Upper lobe of left lung (tissue), 6 donors: Measurements from ENCODE around the gene SPPL3. TPM values are rescaled to one million over a fixed set of nuclear protein-coding genes. Genes with fewer than 3 reads are reported as not detected.

ENCODE experiments used
- ATAC-seq, 2 donors: fragments of 200-7000 bp; cut with Tn5 transposase; one replicate each; pipeline ENCODE4 v1.9.1; 2022; ENCODE audit warnings: mild to moderate bottlenecking in 2 of 2, moderate library complexity in 2 of 2; ENCODE audit not compliant: low FRiP score in 2 of 2
- DNase-seq, 2 donors: peaks; one replicate each; pipeline ENCODE4 v3.0.0-alpha.2; 2019 to 2020
- H3K27ac ChIP-seq, 4 donors: fragments of 200-600 bp; sonication (generic); one replicate each; pipeline ENCODE4 v1.5.1; 2016 to 2019
- H3K27me3 ChIP-seq, 4 donors: fragments of 200-600 bp; sonication (generic); one replicate each; pipeline ENCODE4 v1.5.1; 2017 to 2019
- H3K36me3 ChIP-seq, 4 donors: fragments of 200-600 bp; sonication (generic); one replicate each; pipeline ENCODE4 v1.5.1; 2016 to 2019
- H3K4me1 ChIP-seq, 4 donors: fragments of 200-600 bp; sonication (generic); one replicate each; pipeline ENCODE4 v1.5.1; 2018 to 2019
- H3K4me3 ChIP-seq, 4 donors: fragments of 200-600 bp; sonication (generic); one replicate each; pipeline ENCODE4 v1.5.1; 2017 to 2019; ENCODE audit warnings: mild to moderate bottlenecking in 2 of 4, moderate library complexity in 1 of 4
- H3K9me3 ChIP-seq, 4 donors: fragments of 200-600 bp; sonication (generic); one replicate each; pipeline ENCODE4 v1.5.1; 2018 to 2019
- EP300 ChIP-seq, 4 donors: sonication (generic); formaldehyde crosslinking; IDR thresholded peaks; one replicate each; pipeline ENCODE4 v1.5.1; 2017; ENCODE audit warnings: antibody characterized with exemption in 4 of 4, control low read depth in 2 of 4
- POLR2A ChIP-seq, 4 donors: fragments of 450-650 bp; IDR thresholded peaks; one replicate each; pipeline ENCODE4 v1.5.1; 2016 to 2017; ENCODE audit warnings: antibody characterized with exemption in 4 of 4, mild to moderate bottlenecking in 2 of 4
- POLR2AphosphoS5 ChIP-seq, 2 donors: sonication (generic); formaldehyde crosslinking; IDR thresholded peaks; one replicate each; pipeline ENCODE4 v1.5.1; 2017; ENCODE audit warnings: antibody characterized with exemption in 2 of 2
- WGBS, 2 donors: methylation state at CpG; one replicate each; pipeline ENCODE4 v1.1.5; 2017 to 2018; 5-methylcytosine and 5-hydroxymethylcytosine counted together
- total RNA-seq, 6 donors: library from RNA; depleted of rRNA in 4 of 6; stranded (reverse); fragments of >200 nt in 4 of 6; gene quantifications; one replicate each; pipeline versions ENCODE4 v1.1.0 to v1.2.1, GENCODE V29; 2016 to 2021
- TF ChIP-seq, protein P1 (sequence below), 6 experiments: fragments of 450-650 bp in 4 of 6; fragments of 200-600 bp in 2 of 6; sonication (generic) in 2 of 6; IDR thresholded peaks; one replicate each; pipeline ENCODE4 v1.5.1; 2016 to 2019; ENCODE audit warnings: antibody characterized with exemption in 6 of 6
- donor health status: DM: no; HTN: no; CAD: no; lungs with moderate emphysema.
- donor health status: DM: no; HTN: yes; CAD: no; lungs with severe emphysema.

Gene SPPL3
- total RNA-seq, 6 donors from 2014 or later, result 17.8 to 44.3 (median 23.2) TPM

DNA sequence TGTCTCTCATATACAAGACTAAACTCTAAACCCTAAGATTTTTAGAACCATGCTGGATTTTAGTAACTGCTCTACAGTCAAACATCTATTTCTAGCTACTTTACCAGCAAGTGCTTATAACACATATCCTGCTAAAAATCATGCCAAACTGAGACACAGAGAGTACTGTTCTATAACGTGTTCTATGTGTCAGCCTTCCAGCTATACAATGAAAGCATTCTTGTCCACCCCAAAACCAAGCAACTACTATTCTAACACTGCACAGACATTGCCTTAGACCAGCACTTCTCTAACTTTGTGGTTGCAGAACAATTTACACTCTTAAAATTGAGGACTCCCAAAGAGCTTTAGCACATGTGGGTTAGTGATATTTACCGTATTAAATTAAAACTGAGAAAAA, 85.7 kb downstream of the SPPL3 start:
- Histone ChIP-seq H3K36me3 (no peaks in the 10 kb centered on the region), H3K27me3 (no peaks in the 10 kb centered on the region), H3K9me3 (no peaks in the 10 kb centered on the region), H3K27ac (no peak overlapping the region), H3K4me1 (peaks cover 11 to 15% (median 13%) of the 10 kb centered on the region in 4 donors), H3K4me3 (no peak overlapping the region)
- TF ChIP-seq, protein P1, sequence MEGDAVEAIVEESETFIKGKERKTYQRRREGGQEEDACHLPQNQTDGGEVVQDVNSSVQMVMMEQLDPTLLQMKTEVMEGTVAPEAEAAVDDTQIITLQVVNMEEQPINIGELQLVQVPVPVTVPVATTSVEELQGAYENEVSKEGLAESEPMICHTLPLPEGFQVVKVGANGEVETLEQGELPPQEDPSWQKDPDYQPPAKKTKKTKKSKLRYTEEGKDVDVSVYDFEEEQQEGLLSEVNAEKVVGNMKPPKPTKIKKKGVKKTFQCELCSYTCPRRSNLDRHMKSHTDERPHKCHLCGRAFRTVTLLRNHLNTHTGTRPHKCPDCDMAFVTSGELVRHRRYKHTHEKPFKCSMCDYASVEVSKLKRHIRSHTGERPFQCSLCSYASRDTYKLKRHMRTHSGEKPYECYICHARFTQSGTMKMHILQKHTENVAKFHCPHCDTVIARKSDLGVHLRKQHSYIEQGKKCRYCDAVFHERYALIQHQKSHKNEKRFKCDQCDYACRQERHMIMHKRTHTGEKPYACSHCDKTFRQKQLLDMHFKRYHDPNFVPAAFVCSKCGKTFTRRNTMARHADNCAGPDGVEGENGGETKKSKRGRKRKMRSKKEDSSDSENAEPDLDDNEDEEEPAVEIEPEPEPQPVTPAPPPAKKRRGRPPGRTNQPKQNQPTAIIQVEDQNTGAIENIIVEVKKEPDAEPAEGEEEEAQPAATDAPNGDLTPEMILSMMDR (IDR thresholded peaks at IDR 0.05), result no peak
- no peak for TF ChIP-seq POLR2A (IDR thresholded peaks at IDR 0.05)
- no peak for TF ChIP-seq EP300 (IDR thresholded peaks at IDR 0.05)
- no peak for TF ChIP-seq POLR2AphosphoS5 (IDR thresholded peaks at IDR 0.05)
- 84 to 89% methylated on average over 2 of the region's 2 CpGs for WGBS, 2 donors
- DNase-seq, result no peak
- no peak for ATAC-seq

DNA sequence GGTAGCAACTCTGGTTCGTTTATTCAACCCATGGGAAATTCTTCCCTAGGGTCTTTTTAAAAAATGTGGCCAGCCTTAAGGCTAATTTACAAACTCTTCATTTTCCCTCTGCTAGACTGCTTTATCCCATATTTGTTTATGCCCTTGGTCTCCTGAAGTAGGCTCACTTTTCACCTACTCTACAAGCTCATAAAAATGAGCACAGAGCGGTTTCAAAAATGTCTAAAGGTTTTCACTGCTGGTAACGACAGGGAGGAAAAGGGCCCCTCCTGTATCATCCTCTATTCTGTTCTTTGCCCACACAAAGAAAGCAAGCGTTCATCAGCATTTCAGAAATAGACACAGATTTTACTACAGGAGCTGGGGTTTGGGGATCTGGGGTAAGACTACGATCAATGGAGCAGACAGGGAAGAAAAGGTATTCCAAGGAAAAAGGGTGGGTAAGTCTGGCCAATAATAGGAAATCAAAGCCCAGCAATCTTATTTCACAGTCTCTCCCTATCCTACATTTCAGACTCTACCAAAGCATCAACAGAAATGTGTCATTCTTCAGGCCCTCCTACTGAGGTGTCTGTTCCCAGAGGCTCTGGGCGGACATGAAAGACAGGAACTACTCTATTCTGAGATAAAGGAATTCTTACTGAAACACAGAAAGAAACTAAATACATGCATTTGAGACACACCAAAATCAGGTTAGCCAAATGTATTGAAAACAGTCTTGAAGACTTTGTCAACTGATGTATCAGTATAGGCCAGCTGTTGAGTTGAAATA, 86.4 kb downstream of the SPPL3 start:
- WGBS, 2 donors, result 84 to 88% methylated on average over 6 of the region's 6 CpGs
- no peak for ATAC-seq

GRCh38 chr12:120816363-120816762, 87.8 kb downstream of the SPPL3 start:
- no peaks in the 10 kb centered on the region for H3K27me3 ChIP-seq
- no peaks in the 10 kb centered on the region for H3K36me3 ChIP-seq
- ATAC-seq (no peak), DNase-seq (no peak)
- H3K4me1 ChIP-seq, result peaks cover 5 to 11% (median 8%) of the 10 kb centered on the region in 4 donors
- 41 to 44% methylated on average over 2 of the region's 2 CpGs for WGBS, 2 donors
- no peaks in the 10 kb centered on the region for H3K9me3 ChIP-seq
- no peak overlapping the region for H3K27ac ChIP-seq
- no peak for TF ChIP-seq POLR2AphosphoS5 (IDR thresholded peaks at IDR 0.05)
- TF ChIP-seq POLR2A (IDR thresholded peaks at IDR 0.05), result no peak
- no peak overlapping the region for H3K4me3 ChIP-seq

More for the DNA sequence above, 86.4 kb downstream of the SPPL3 start:
- TF ChIP-seq EP300 (IDR thresholded peaks at IDR 0.05), result no peak
- TF ChIP-seq POLR2A (IDR thresholded peaks at IDR 0.05), result no peak
- Histone ChIP-seq H3K4me3 (no peak overlapping the region), H3K4me1 (peaks cover 5 to 11% (median 8%) of the 10 kb centered on the region in 4 donors), H3K36me3 (no peaks in the 10 kb centered on the region), H3K27ac (no peak overlapping the region), H3K27me3 (no peaks in the 10 kb centered on the region), H3K9me3 (no peaks in the 10 kb centered on the region)
- no peak for DNase-seq

- H3K9me3 ChIP-seq, result no peaks in the 10 kb centered on the region
- no peak for TF ChIP-seq POLR2AphosphoS5 (IDR thresholded peaks at IDR 0.05)
- no peak for TF ChIP-seq POLR2A (IDR thresholded peaks at IDR 0.05)
- TF ChIP-seq, protein P1 (IDR thresholded peaks at IDR 0.05), result no peak
- TF ChIP-seq EP300 (IDR thresholded peaks at IDR 0.05), result no peak
- DNase-seq (no peak), ATAC-seq (no peak)
- no peaks in the 10 kb centered on the region for H3K27me3 ChIP-seq
- peaks cover 5 to 11% (median 8%) of the 10 kb centered on the region in 4 donors for H3K4me1 ChIP-seq
- peaks cover 0 to under 1% (median under 1%) of the 10 kb centered on the region in 4 donors for H3K36me3 ChIP-seq
- H3K4me3 ChIP-seq, result no peak overlapping the region
- H3K27ac ChIP-seq, result no peak overlapping the region
- WGBS, 2 donors, result 32 to 34% methylated on average over 1 of the region's 1 CpG
These were observed 89.2 kb downstream of the SPPL3 start for GRCh38 chr12:120814903-120815429.

DNA sequence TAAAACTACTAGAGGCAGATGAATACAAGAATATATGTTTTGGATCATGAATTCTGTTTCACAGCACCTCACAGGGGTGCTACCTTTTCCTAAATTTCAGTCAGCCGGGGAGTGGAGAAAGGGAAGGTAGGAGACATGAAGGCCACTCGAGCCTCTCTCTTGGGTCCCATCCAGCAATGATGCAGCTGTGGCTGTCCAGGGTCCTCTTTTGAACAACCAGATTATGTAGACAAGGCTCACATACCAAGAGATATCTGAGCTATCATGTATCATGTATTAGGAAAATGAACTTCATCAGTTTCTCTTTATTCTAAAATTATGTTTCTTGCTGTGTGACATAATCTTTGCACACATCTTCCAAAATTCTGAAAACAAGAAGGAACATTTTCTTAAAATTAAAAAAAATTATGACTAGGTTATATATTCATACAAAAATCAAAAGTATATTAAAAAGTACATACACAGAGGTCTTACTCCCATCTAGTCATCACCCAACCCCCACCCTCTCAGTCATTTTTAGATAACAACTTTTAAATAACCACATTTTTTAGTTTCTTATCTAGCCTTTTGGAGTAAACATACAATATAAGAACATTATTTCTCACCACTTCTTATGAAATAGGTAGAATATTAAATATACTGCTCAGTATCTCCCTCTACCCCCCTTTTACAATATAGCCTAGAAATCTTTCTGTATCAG, 89.8 kb downstream of the SPPL3 start:
- WGBS, 2 donors, result 59 to 75% methylated on average over 2 of the region's 2 CpGs
- TF ChIP-seq POLR2AphosphoS5 (IDR thresholded peaks at IDR 0.05) (no peak), EP300 (IDR thresholded peaks at IDR 0.05) (no peak), POLR2A (IDR thresholded peaks at IDR 0.05) (no peak)
- TF ChIP-seq, protein P1 (IDR thresholded peaks at IDR 0.05), result no peak
- Histone ChIP-seq H3K4me3 (no peak overlapping the region), H3K4me1 (peaks cover 5 to 11% (median 8%) of the 10 kb centered on the region in 4 donors), H3K27ac (no peak overlapping the region), H3K9me3 (no peaks in the 10 kb centered on the region), H3K27me3 (no peaks in the 10 kb centered on the region), H3K36me3 (peaks cover 0 to 6% (median 2%) of the 10 kb centered on the region in 4 donors)
- DNase-seq (no peak), ATAC-seq (no peak)
